PFSK-1 (cell line): ENCODE measurements around the gene NCAPD2.

Experiments used
- TAF1 ChIP-seq: IDR thresholded peaks from 2 replicates; pipeline ENCODE4 v1.6.1; 2012; ENCODE audit warnings: low read length, control low read depth, borderline replicate concordance; ENCODE audit not compliant: insufficient read depth
- TF ChIP-seq, protein P1 (sequence below), 2 experiments: IDR thresholded peaks; 2 replicates each; pipeline versions ENCODE4 v1.6.1 to v1.8.0; 2011 to 2012; ENCODE audit warnings: low read depth in 2 of 2, low read length in 2 of 2, control low read depth in 1 of 2, inconsistent platforms in 1 of 2, mild to moderate bottlenecking in 1 of 2, moderate library complexity in 1 of 2; ENCODE audit not compliant: insufficient read depth in 1 of 2

DNA sequence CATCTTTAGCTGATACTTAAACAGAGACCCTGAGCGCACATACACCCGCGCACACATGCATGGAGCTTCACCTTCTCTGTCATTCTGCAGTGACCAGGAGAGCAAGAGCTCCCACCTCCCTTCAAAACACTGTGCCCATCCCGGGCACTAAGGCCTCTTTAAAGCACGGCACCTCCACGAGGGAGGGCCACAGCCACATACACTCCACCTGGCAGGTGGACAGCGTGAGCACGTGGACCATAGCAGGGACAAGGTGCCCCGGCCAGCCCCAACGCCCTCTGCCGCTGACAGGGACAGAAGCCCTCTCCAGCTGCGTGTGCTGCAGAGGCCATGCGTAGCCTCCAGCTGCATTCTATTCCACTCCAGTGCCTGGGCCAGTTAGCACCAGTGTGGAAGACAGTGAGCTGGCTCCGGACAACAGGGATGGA lies 45.8 kb downstream of the NCAPD2 start:
- TF ChIP-seq, protein P1, sequence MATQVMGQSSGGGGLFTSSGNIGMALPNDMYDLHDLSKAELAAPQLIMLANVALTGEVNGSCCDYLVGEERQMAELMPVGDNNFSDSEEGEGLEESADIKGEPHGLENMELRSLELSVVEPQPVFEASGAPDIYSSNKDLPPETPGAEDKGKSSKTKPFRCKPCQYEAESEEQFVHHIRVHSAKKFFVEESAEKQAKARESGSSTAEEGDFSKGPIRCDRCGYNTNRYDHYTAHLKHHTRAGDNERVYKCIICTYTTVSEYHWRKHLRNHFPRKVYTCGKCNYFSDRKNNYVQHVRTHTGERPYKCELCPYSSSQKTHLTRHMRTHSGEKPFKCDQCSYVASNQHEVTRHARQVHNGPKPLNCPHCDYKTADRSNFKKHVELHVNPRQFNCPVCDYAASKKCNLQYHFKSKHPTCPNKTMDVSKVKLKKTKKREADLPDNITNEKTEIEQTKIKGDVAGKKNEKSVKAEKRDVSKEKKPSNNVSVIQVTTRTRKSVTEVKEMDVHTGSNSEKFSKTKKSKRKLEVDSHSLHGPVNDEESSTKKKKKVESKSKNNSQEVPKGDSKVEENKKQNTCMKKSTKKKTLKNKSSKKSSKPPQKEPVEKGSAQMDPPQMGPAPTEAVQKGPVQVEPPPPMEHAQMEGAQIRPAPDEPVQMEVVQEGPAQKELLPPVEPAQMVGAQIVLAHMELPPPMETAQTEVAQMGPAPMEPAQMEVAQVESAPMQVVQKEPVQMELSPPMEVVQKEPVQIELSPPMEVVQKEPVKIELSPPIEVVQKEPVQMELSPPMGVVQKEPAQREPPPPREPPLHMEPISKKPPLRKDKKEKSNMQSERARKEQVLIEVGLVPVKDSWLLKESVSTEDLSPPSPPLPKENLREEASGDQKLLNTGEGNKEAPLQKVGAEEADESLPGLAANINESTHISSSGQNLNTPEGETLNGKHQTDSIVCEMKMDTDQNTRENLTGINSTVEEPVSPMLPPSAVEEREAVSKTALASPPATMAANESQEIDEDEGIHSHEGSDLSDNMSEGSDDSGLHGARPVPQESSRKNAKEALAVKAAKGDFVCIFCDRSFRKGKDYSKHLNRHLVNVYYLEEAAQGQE (IDR thresholded peaks at IDR 0.05; ENCODE audit: insufficient read depth in 1 of 2, low read depth in 2 of 2, low read length in 2 of 2), result no peak
- no peak for TF ChIP-seq TAF1
